ENCODE data around the gene BACH2. TPM values are rescaled to one million over a fixed set of nuclear protein-coding genes. Genes with fewer than 3 reads are reported as not detected.
"Not testable (repeated sequence)": the region's sequence is repeated elsewhere in the genome, so short reads cannot be mapped to it uniquely, and the experiment has no call there.

The BACH2 gene
- total and polyA plus RNA-seq, 2 experiments from 2014 or later: 5.4 to 5.6 TPM

DNA sequence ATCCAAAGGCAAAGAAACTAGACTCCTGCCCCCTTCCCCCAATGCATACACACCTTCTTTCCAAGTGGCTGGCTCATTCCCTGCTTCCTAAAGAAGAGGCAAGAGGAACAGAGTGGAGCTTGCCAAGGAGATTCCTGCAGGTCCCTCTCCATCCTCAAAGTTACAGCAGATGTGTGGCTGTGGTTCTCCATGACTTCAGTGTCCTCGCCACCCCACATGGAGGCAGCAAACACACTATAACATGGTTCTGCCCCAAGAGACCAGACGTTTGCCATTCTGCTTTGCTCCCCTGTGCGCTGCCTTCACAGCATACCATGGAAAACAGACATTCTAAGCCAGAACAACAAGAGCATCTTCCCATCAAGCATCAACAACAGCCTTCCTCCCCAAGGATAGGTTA, 84.4 kb downstream of the BACH2 start:
- TF ChIP-seq CTCF (IDR thresholded peaks at IDR 0.05; ENCODE audit: low read depth, low read length): no peak
- DNase-seq (ENCODE audit: low read depth in 1 of 2, low spot score in 1 of 2): no peak
- no peaks in the 10 kb centered on the region for H3K36me3 ChIP-seq
- no peaks in the 10 kb centered on the region for H3K9me3 ChIP-seq (ENCODE audit: low read depth)
- H3K4me3 ChIP-seq: no peak overlapping the region
- no peaks in the 10 kb centered on the region for H3K27me3 ChIP-seq
- H3K4me1 ChIP-seq (ENCODE audit: low read depth): peaks cover 16% of the 10 kb centered on the region
- H3K27ac ChIP-seq: no peak overlapping the region

- Histone ChIP-seq H3K4me3 (no peak overlapping the region), H3K27ac (no peak overlapping the region), H3K4me1 (ENCODE audit: low read depth) (no peaks in the 10 kb centered on the region), H3K36me3 (no peaks in the 10 kb centered on the region), H3K9me3 (ENCODE audit: low read depth) (no peaks in the 10 kb centered on the region), H3K27me3 (no peaks in the 10 kb centered on the region)
- no peak for TF ChIP-seq CTCF (IDR thresholded peaks at IDR 0.05; ENCODE audit: low read depth, low read length)
- no peak for DNase-seq (ENCODE audit: low read depth in 1 of 2, low spot score in 1 of 2)
These were observed 87.1 kb downstream of the BACH2 start for GRCh38 chr6:90209527-90209926.

- H3K27ac ChIP-seq; H3K4me1 ChIP-seq (ENCODE audit: low read depth); DNase-seq (ENCODE audit: low read depth in 1 of 2, low spot score in 1 of 2); H3K36me3 ChIP-seq; H3K4me3 ChIP-seq; H3K27me3 ChIP-seq; H3K9me3 ChIP-seq (ENCODE audit: low read depth): not testable (repeated sequence)
These were observed 88.0 kb downstream of the BACH2 start for GRCh38 chr6:90208690-90209089.

GRCh38 chr6:90204327-90205056, 92.2 kb downstream of the BACH2 start:
- Histone ChIP-seq H3K27ac (no peak overlapping the region), H3K36me3 (no peaks in the 10 kb centered on the region), H3K4me3 (no peak overlapping the region), H3K9me3 (ENCODE audit: low read depth) (no peaks in the 10 kb centered on the region), H3K4me1 (ENCODE audit: low read depth) (no peaks in the 10 kb centered on the region), H3K27me3 (no peaks in the 10 kb centered on the region)
- no peak for DNase-seq (ENCODE audit: low read depth in 1 of 2, low spot score in 1 of 2)
- TF ChIP-seq CTCF (IDR thresholded peaks at IDR 0.05; ENCODE audit: low read depth, low read length): no peak

DNA sequence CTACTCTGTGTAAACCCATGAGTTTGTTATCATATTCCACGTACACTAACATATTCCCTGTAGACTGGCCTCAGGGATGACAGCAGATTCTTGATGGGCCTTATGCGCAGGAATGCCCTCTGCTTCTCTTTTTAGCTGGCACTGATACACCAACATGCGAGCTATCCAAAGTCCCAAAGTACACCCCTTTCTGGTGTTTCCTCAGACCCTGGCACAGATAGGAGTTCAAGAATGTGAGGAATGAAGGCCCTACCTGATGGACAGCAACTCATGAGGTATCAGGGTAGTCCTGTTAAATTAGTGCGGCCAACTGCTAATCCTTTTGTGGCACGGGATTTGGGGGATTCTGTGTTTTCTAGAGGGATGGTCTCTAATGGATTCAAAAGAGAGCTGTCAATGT, 93.0 kb downstream of the BACH2 start:
- Histone ChIP-seq H3K9me3 (ENCODE audit: low read depth) (no peaks in the 10 kb centered on the region), H3K27ac (no peak overlapping the region), H3K36me3 (no peaks in the 10 kb centered on the region), H3K4me3 (no peak overlapping the region), H3K27me3 (no peaks in the 10 kb centered on the region), H3K4me1 (ENCODE audit: low read depth) (no peaks in the 10 kb centered on the region)
- DNase-seq (ENCODE audit: low read depth in 1 of 2, low spot score in 1 of 2): no peak
- TF ChIP-seq CTCF (IDR thresholded peaks at IDR 0.05; ENCODE audit: low read depth, low read length): no peak

DNA sequence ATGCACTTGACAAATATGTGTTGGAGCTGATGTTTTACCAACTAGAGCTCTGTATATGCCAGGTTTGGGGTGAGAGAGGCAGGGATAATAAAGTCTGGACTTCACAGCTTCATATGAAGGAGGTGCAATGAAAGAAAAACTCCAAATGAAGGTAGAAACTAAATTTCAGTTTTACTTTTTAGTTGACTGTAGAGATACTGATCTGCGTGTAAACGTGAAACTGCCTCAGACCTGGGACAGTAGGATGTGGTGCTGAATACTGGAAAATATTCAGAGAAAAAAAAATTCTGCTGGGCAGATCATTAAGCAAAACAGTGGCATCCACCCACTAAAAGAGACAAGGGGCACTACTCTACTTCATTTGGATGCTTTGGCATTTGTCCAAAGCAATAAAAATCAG, 94.5 kb downstream of the BACH2 start:
- no peaks in the 10 kb centered on the region for H3K4me1 ChIP-seq (ENCODE audit: low read depth)
- H3K36me3 ChIP-seq: no peaks in the 10 kb centered on the region
- TF ChIP-seq CTCF (IDR thresholded peaks at IDR 0.05; ENCODE audit: low read depth, low read length): no peak
- no peak for DNase-seq (ENCODE audit: low read depth in 1 of 2, low spot score in 1 of 2)
- H3K4me3 ChIP-seq: no peak overlapping the region
- H3K27ac ChIP-seq: no peak overlapping the region
- no peaks in the 10 kb centered on the region for H3K27me3 ChIP-seq
- H3K9me3 ChIP-seq (ENCODE audit: low read depth): no peaks in the 10 kb centered on the region
